A673 (cell line): ENCODE data around the gene BCAR1. TPM values are rescaled to one million over a fixed set of nuclear protein-coding genes. Genes with fewer than 3 reads are reported as not detected.

Source experiments
- BruUV-seq: library from RNA; stranded (reverse); fragments of 400-500 nt; replicated peaks from 2 replicates; lab custom pipeline; 2021; lab: Mats Ljungman, UMichigan
- CTCF ChIA-PET: fragments of 300-600 bp; sonication (Branson Sonifier 250); formaldehyde crosslinking; loops from one replicate; lab custom pipeline; 2022; ENCODE audit warnings: antibody characterized with exemption; lab: Charles Lee
- POLR2A ChIA-PET: fragments of 300-600 bp; sonication (Branson Sonifier 250); formaldehyde crosslinking; loops from one replicate; lab custom pipeline; 2022; ENCODE audit warnings: antibody characterized with exemption; ENCODE audit not compliant: low non-redundant PET; lab: Charles Lee
- DNase-seq: peaks from one replicate; pipeline ENCODE4 v3.0.0-alpha.2; 2015; ENCODE audit warnings: low spot score
- H3K27ac ChIP-seq: fragments of 200-600 bp; sonication (generic); 2 replicates; pipeline ENCODE4 v1.5.1; 2016; ENCODE audit warnings: mixed run types, low read depth, mild to moderate bottlenecking, mixed read lengths, antibody characterized with exemption, low read length; ENCODE audit not compliant: poor library complexity, severe bottlenecking
- H3K27me3 ChIP-seq: fragments of 200-600 bp; sonication (generic); replicated peaks from 2 replicates; pipeline ENCODE4 v1.6.1; 2017; ENCODE audit warnings: mixed run types, low read depth, mild to moderate bottlenecking, mixed read lengths, antibody characterized with exemption, low read length; ENCODE audit not compliant: insufficient read depth, poor library complexity
- H3K36me3 ChIP-seq: fragments of 200-600 bp; sonication (generic); 2 replicates; pipeline ENCODE4 v1.6.1; 2016; ENCODE audit warnings: mixed run types, mild to moderate bottlenecking, mixed read lengths, antibody characterized with exemption, low read length; ENCODE audit not compliant: insufficient read depth, poor library complexity, severe bottlenecking
- H3K4me1 ChIP-seq: fragments of 200-600 bp; sonication (generic); 2 replicates; pipeline ENCODE4 v1.6.1; 2017; ENCODE audit warnings: mixed run types, mild to moderate bottlenecking, mixed read lengths, antibody characterized with exemption, low read length; ENCODE audit not compliant: insufficient read depth, poor library complexity, severe bottlenecking
- H3K4me3 ChIP-seq: fragments of 200-600 bp; sonication (generic); 2 replicates; pipeline ENCODE4 v1.5.1; 2016; ENCODE audit warnings: low read depth, mixed run types, mild to moderate bottlenecking, mixed read lengths, low read length; ENCODE audit not compliant: poor library complexity, severe bottlenecking
- H3K9me3 ChIP-seq: fragments of 200-600 bp; sonication (generic); 2 replicates; pipeline ENCODE4 v1.6.1; 2016; ENCODE audit warnings: mixed run types, low read depth, mild to moderate bottlenecking, mixed read lengths, antibody characterized with exemption, low read length; ENCODE audit not compliant: poor library complexity, severe bottlenecking
- CTCF ChIP-seq: fragments of 300-800, 200-600 bp; sonication (generic); conservative IDR thresholded peaks from 2 replicates; pipeline ENCODE4 v1.5.1; 2017; ENCODE audit warnings: low read depth, mild to moderate bottlenecking, antibody characterized with exemption, low read length, moderate library complexity, mixed read lengths
- EZH2 ChIP-seq: fragments of 200-600 bp; sonication (generic); IDR thresholded peaks from 2 replicates; pipeline ENCODE4 v1.6.1; 2017; ENCODE audit warnings: borderline replicate concordance, low read depth, mild to moderate bottlenecking, mixed read lengths, antibody characterized with exemption, low read length; ENCODE audit not compliant: poor library complexity, severe bottlenecking
- intact Hi-C: fragments of 100-400 bp; cut with micrococcal nuclease; formaldehyde crosslinking; loops from one replicate; pipeline ENCODE4 v1.10.0; 2022; ENCODE audit not compliant: unreplicated experiment
- total RNA-seq: library from RNA; stranded (reverse); gene quantifications from 2 replicates; pipeline ENCODE4 v1.2.3, GENCODE V29; 2021

BCAR1 gene
- total RNA-seq, 1 experiment from 2014 or later: 42.2 TPM

DNA sequence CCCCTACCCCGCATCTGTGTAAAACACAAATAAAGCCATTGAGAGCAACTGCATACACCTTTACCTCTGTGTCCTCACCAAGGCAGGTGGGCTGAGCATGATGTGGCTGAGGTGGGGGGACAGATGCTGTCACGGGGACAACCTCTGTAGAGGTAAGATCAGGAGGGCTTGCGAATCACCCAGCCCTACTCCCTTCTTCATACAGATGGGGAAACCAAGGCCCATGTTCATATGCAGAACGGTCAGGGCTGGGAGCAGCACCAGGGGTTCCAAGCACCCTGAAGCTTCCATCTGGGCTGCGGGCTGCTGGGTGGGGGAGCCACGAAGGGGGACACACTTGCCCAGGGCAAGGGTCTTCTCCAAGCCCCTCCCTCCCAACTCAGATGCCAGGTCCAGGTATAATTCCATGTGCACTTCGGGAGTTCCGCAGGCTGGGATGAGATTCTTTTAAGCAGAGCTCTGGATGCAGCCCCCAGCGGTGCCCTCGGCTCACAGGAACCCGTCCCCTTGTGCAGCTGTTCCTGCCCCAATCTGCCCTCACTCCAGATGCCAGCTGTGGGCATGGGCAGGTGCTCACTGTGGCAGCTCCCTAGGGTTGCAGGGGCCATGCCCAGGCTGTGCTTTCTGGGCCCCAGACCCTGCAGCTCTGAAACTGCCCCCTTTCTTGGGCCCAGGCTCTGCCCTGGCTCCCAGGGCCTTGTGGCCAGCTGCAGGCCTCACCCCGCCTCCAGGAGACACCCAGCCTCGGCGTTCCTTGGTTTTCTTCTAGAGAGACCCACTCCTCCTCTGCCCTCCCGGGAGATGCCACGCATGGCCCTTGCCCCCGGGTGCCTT, 23.1 kb downstream of the BCAR1 start:
- ChIA-PET POLR2A (no interaction called here), CTCF (no interaction called here)
- TF ChIP-seq EZH2 (no peak), CTCF (no peak)
- peaks cover 25% of the 10 kb centered on the region for H3K36me3 ChIP-seq
- no peaks in the 10 kb centered on the region for H3K4me1 ChIP-seq
- H3K9me3 ChIP-seq: no peaks in the 10 kb centered on the region
- BruUV-seq: no TSS peak
- no peak overlapping the region for H3K27ac ChIP-seq
- no peaks in the 10 kb centered on the region for H3K27me3 ChIP-seq
- no peak for DNase-seq
- no peak overlapping the region for H3K4me3 ChIP-seq
- intact Hi-C loops: no loop called here

DNA sequence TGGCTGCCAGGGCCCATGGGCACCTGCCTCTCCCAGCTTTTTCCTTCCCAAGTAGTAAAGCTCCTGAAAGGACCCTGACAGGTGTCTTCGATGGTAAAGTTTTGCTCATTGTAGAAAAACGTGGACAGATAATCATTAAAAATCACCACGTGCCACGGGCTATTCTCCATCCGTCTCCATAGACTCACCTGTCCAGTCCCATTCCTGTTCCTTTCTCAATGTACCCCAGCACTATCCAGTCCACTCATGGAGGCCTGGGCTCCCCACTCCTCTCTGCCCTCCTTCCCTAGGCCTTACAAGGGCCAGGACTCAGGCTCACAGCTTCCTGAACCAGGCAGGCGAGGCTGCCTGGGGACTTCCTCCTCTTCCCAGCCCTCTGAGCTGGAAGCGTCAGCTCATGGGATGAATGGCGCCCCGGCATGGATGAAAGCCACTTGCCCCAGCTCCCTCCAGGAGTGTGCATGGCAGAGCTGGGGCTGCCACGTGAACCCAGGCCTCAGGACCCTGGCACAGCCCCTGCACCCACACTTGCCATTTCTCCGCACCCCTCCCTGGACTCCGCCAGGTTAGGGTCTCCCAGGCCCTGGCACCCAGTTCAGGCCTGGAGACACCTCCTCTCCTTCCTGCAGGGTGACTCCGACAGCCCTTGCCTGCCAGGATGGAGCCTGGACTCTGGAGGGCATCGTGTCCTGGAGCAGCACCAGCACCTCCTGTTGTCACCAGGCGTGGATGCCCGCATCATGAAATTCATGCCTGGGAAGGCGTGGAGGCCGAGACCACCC, 23.9 kb downstream of the BCAR1 start:
- Histone ChIP-seq H3K9me3 (no peaks in the 10 kb centered on the region), H3K36me3 (peaks cover 17% of the 10 kb centered on the region), H3K4me3 (no peak overlapping the region), H3K4me1 (no peaks in the 10 kb centered on the region), H3K27ac (no peak overlapping the region), H3K27me3 (no peaks in the 10 kb centered on the region)
- ChIA-PET CTCF (no interaction called here), POLR2A (no interaction called here)
- no peak for DNase-seq
- TF ChIP-seq EZH2 (no peak), CTCF (no peak)
- intact Hi-C loops: no loop called here
- BruUV-seq: no TSS peak

DNA sequence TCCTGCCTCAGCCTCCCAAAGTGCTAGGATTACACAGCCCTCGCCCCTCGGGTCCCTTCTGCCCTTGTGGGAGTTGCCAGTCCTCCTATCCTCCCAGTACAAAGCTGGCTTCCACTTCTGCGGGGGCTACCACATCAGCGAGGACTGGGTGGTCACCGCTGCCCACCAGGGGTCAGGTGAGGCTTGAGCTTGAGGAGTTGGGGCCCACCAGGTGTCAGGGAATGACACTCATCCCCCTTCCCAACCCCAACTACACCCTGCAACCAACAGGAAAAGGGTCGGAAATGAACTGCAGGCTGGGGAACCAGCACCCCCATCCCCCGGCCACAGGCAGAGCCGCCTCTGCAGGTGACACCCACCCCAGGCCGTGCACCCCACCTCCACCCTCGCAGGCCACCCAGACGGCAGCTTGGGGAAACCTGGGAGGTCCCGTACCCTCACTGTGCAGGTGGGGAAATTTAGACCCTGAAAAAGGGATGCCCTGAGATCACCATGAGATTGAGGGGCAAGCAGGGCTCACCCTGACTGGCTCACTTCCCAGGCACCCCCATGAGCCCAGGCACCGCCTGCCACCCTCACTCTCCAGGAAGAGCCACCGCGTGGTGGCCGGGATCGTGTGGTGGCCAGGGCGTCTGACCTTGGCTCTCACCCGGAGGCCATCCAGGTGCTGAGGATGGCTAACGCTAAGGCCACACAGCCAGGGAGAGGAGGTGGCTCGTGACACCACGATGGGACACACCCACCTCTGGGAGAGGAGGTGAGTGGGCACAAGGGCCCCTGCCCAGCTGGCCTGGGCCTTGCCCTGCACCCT, 24.7 kb downstream of the BCAR1 start:
- no peak for DNase-seq
- ChIA-PET POLR2A (no interaction called here), CTCF (no interaction called here)
- BruUV-seq: no TSS peak
- peaks cover 14% of the 10 kb centered on the region for H3K36me3 ChIP-seq
- no peak for TF ChIP-seq CTCF
- no peak for TF ChIP-seq EZH2
- no peaks in the 10 kb centered on the region for H3K27me3 ChIP-seq
- intact Hi-C loops: no loop called here
- H3K4me1 ChIP-seq: no peaks in the 10 kb centered on the region
- no peak overlapping the region for H3K4me3 ChIP-seq
- no peaks in the 10 kb centered on the region for H3K9me3 ChIP-seq
- H3K27ac ChIP-seq: no peak overlapping the region
